Endothelial cell of umbilical vein (primary cell): Measurements from ENCODE around the gene TRPM1. TPM values are rescaled to one million over a fixed set of nuclear protein-coding genes. Genes with fewer than 3 reads are reported as not detected.

Experiments used
- BruUV-seq: library from RNA; stranded (reverse); fragments of 400-500 nt; replicated peaks from 2 replicates; lab custom pipeline; 2021; lab: Mats Ljungman, UMichigan
- CTCF ChIA-PET: fragments of 300-600, 350-600 bp; sonication (Branson Sonifier 250); formaldehyde crosslinking; loops from one replicate; lab custom pipeline; 2021; ENCODE audit warnings: antibody characterized with exemption, inconsistent platforms; lab: Charles Lee
- POLR2A ChIA-PET: fragments of 300-600, 350-600 bp; sonication (Branson Sonifier 250); formaldehyde crosslinking; loops from one replicate; lab custom pipeline; 2021; ENCODE audit warnings: antibody characterized with exemption, inconsistent platforms; lab: Charles Lee
- DNase-seq: peaks from one replicate; pipeline ENCODE4 v3.0.0-alpha.2; 2011; ENCODE audit warnings: low read depth, low spot score
- FAIRE-seq: peaks from 2 replicates; lab custom pipeline; 2011; peaks lifted over from hg19 to GRCh38; lab: Jason Lieb, UNC
- H2AFZ ChIP-seq: 2 replicates; pipeline ENCODE4 v1.6.0; 2012; ENCODE audit warnings: low read depth, low read length, control low read depth, inconsistent platforms
- H3K27ac ChIP-seq: 2 replicates; pipeline ENCODE4 v1.5.1; 2011; ENCODE audit warnings: low read depth, mild to moderate bottlenecking, control low read depth, low read length, moderate library complexity; ENCODE audit not compliant: insufficient read depth
- H3K27me3 ChIP-seq, 2 experiments: 2 replicates each; pipeline versions ENCODE4 v1.6.0 to v1.6.1; 2011; ENCODE audit warnings: low read length in 2 of 2, mixed read lengths in 1 of 2; ENCODE audit not compliant: control insufficient read depth in 2 of 2, insufficient read depth in 2 of 2
- H3K36me3 ChIP-seq, 2 experiments: 2 replicates in 1 of 2; 3 replicates in 1 of 2; pipeline ENCODE4 v1.5.1; 2011; ENCODE audit warnings: low read length in 2 of 2, mild to moderate bottlenecking in 1 of 2, moderate library complexity in 1 of 2; ENCODE audit not compliant: control insufficient read depth in 2 of 2, insufficient read depth in 2 of 2; ENCODE audit errors: extremely low read depth in 1 of 2
- H3K4me1 ChIP-seq: 3 replicates; pipeline ENCODE4 v1.5.1; 2011; ENCODE audit warnings: mild to moderate bottlenecking, low read length; ENCODE audit not compliant: control insufficient read depth, insufficient read depth; ENCODE audit errors: extremely low read depth
- H3K4me2 ChIP-seq: 2 replicates; pipeline ENCODE4 v1.6.1; 2011; ENCODE audit warnings: low read length, control low read depth, mixed read lengths; ENCODE audit not compliant: insufficient read depth
- H3K4me3 ChIP-seq, 3 experiments: fragments of 200-600 bp in 1 of 3; sonication (generic), shearing (Covaris generic) in 1 of 3; replicated peaks in 1 of 3; 2 replicates each; pipeline ENCODE4 v1.5.1; 2011 to 2016; ENCODE audit warnings: control low read depth in 3 of 3, low read length in 3 of 3, mild to moderate bottlenecking in 2 of 3, inconsistent platforms in 1 of 3, low read depth in 1 of 3, moderate library complexity in 1 of 3; ENCODE audit not compliant: insufficient read depth in 1 of 3
- H3K79me2 ChIP-seq: 2 replicates; pipeline ENCODE4 v1.6.0; 2012; ENCODE audit warnings: low read length, inconsistent platforms; ENCODE audit not compliant: control insufficient read depth, insufficient read depth
- H3K9ac ChIP-seq: replicated peaks from 2 replicates; pipeline ENCODE3; 2011; ENCODE audit warnings: low read length, control low read depth; ENCODE audit not compliant: insufficient read depth; ENCODE audit errors: extremely low read depth
- H3K9me1 ChIP-seq: replicated peaks from 3 replicates; pipeline ENCODE4 v1.6.0; 2011; ENCODE audit warnings: mild to moderate bottlenecking, low read length; ENCODE audit not compliant: control insufficient read depth, insufficient read depth; ENCODE audit errors: extremely low read depth
- H3K9me3 ChIP-seq: replicated peaks from 2 replicates; pipeline ENCODE4 v1.5.1; 2012; ENCODE audit warnings: low read length, inconsistent platforms; ENCODE audit not compliant: control insufficient read depth, insufficient read depth
- H4K20me1 ChIP-seq: replicated peaks from 2 replicates; pipeline ENCODE3; 2011; ENCODE audit warnings: mild to moderate bottlenecking, low read length; ENCODE audit not compliant: control insufficient read depth, insufficient read depth; ENCODE audit errors: extremely low read depth
- CTCF ChIP-seq, 2 donors: IDR thresholded peaks; 1 replicate in 1 of 2; 2 replicates in 1 of 2; pipeline ENCODE4 v1.5.1; 2011; ENCODE audit warnings: low read length in 2 of 2, mild to moderate bottlenecking in 2 of 2, moderate library complexity in 2 of 2, control low read depth in 1 of 2, inconsistent platforms in 1 of 2, low read depth in 1 of 2; ENCODE audit not compliant: insufficient read depth in 1 of 2; ENCODE audit errors: extremely low read depth in 1 of 2
- EZH2 ChIP-seq: IDR thresholded peaks from 2 replicates; pipeline ENCODE4 v1.6.1; 2012; ENCODE audit warnings: borderline replicate concordance, low read depth, mild to moderate bottlenecking, moderate library complexity, low read length, inconsistent platforms; ENCODE audit not compliant: severe bottlenecking
- GATA2 ChIP-seq: IDR thresholded peaks from 2 replicates; pipeline ENCODE4 v1.7.0; 2011; ENCODE audit warnings: low read depth, mild to moderate bottlenecking, moderate library complexity, mixed read lengths, low read length; ENCODE audit not compliant: insufficient read length, insufficient read depth
- POLR2A ChIP-seq: IDR thresholded peaks from 2 replicates; pipeline ENCODE4 v1.6.1; 2012; ENCODE audit warnings: low read depth, mild to moderate bottlenecking, control low read depth, low read length
- dilution Hi-C: fragments of 300-500 bp; cut with MboI; formaldehyde crosslinking; loops from one replicate; pipeline ENCODE4 v1.15.0; 2019; ENCODE audit warnings: low sequenced_read_pairs; ENCODE audit not compliant: extremely low pct_ligation_motif_present
- intact Hi-C: fragments of 100-400 bp; cut with micrococcal nuclease; formaldehyde crosslinking; loops from one replicate; pipeline ENCODE4 v1.10.0; 2022
- polyA plus RNA-seq, 4 experiments: library from polyadenylated mRNA; depleted of rRNA in 3 of 4; stranded (reverse) in 3 of 4; unstranded in 1 of 4; fragments of >200 nt; gene quantifications; 2 replicates each; pipeline versions ENCODE4 v1.2.1 to v1.2.3, GENCODE V29; 2011 to 2012; ENCODE audit warnings: missing spikeins in 1 of 4
- total RNA-seq: library from RNA; stranded (reverse); gene quantifications from 2 replicates; pipeline ENCODE4 v1.2.3, GENCODE V29; 2021
- TF ChIP-seq, protein P1 (sequence below): IDR thresholded peaks from 2 replicates; pipeline ENCODE4 v1.6.1; 2011; ENCODE audit not compliant: insufficient read depth, insufficient read length

TRPM1 gene
- total and polyA plus RNA-seq, 2 donors (not counting 3 experiments of a cell fraction or from before 2014, with no cell fraction given): 0.19 TPM; not detected in 1

DNA sequence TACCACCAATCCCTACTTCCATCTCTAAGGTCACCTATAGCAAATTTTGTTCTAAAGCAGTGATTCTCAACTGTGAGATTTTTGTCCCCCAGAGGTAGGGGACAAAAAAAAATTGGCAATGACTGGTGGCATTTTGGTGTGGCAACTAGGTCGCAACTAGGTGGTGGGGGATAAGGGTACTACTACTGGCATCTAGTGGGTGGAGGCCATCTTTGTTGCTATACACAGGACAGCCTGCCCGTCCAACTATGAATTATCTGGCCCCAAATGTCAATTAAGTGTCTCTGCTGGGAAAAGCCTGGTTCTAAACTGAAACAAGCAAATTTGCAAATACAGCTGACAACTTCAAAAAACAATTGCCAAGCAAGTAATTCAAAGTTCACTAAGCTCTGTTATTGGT, 111.5 kb downstream of the TRPM1 start:
- H3K9ac ChIP-seq: peak overlapping the region; percentile 92
- H3K4me3 ChIP-seq: peak overlapping the region; percentile 81 to 96 (median 91)
- no peak overlapping the region for H2AFZ ChIP-seq
- no peaks in the 10 kb centered on the region for H3K27me3 ChIP-seq
- peak overlapping the region; percentile 88 for H3K27ac ChIP-seq
- dilution Hi-C loops: no loop called here
- H3K9me1 ChIP-seq: no peaks in the 10 kb centered on the region
- peaks cover 6 to 11% of the 10 kb centered on the region in 2 experiments for H3K36me3 ChIP-seq
- TF ChIP-seq CTCF (IDR thresholded peaks at IDR 0.05; ENCODE audit: extremely low read depth in 1 of 2, insufficient read depth in 1 of 2, low read depth in 1 of 2, low read length in 2 of 2) (peak in 1 of 2 donors; percentile 3), GATA2 (no peak), POLR2A (no peak), EZH2 (no peak)
- TF ChIP-seq, protein P1, sequence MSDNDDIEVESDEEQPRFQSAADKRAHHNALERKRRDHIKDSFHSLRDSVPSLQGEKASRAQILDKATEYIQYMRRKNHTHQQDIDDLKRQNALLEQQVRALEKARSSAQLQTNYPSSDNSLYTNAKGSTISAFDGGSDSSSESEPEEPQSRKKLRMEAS: no peak
- H3K79me2 ChIP-seq: peaks cover 48% of the 10 kb centered on the region
- H3K4me1 ChIP-seq: peaks cover 44% of the 10 kb centered on the region
- H4K20me1 ChIP-seq: no peaks in the 10 kb centered on the region
- CTCF ChIA-PET: interaction anchor here (0.6 to 13.6 kb wide), 4 partner anchors 27 to 139 kb away, joined by 3 to 175 read pairs (median 5); no protein-coding TSS in a partner anchor
- peak; percentile 23 for DNase-seq
- H3K9me3 ChIP-seq: no peaks in the 10 kb centered on the region
- H3K4me2 ChIP-seq: peak overlapping the region; percentile 100
- intact Hi-C loops: loop anchor here (2.0 kb wide), 2 partner anchors 33 to 91 kb away; no protein-coding TSS in a partner anchor
- FAIRE-seq: peak; percentile 28
- no TSS peak for BruUV-seq
- POLR2A ChIA-PET: interaction anchor here (2.1 to 2.9 kb wide), 2 partner anchors 33 to 139 kb away, joined by 6 to 9 read pairs; no protein-coding TSS in a partner anchor
